Testis (tissue), 3 donors: ENCODE results near the gene MAPK9. TPM values are rescaled to one million over a fixed set of nuclear protein-coding genes. Genes with fewer than 3 reads are reported as not detected.

ENCODE experiments used
- DNase-seq: peaks from one replicate; pipeline ENCODE4 v3.0.0-alpha.2; 2019
- H3K27ac ChIP-seq, 2 donors: fragments of 200-600 bp; sonication (generic); one replicate each; pipeline ENCODE4 v1.5.1; 2019
- H3K27me3 ChIP-seq: fragments of 200-600 bp; sonication (generic); one replicate; pipeline ENCODE4 v1.5.1; 2019
- H3K36me3 ChIP-seq: fragments of 200-600 bp; sonication (generic); one replicate; pipeline ENCODE4 v1.5.1; 2017; ENCODE audit warnings: low read depth; ENCODE audit errors: missing control alignments
- H3K4me1 ChIP-seq: fragments of 200-600 bp; sonication (generic); one replicate; pipeline ENCODE4 v1.5.1; 2019
- H3K4me3 ChIP-seq, 2 donors: fragments of 200-600 bp; sonication (generic); one replicate each; pipeline ENCODE4 v1.5.1; 2017 to 2019
- H3K9me3 ChIP-seq: fragments of 200-600 bp; sonication (generic); one replicate; pipeline ENCODE4 v1.5.1; 2017
- CTCF ChIP-seq, 3 experiments: fragments of 450-650 bp in 2 of 3; fragments of 200-600 bp in 1 of 3; sonication (generic) in 1 of 3; IDR thresholded peaks; one replicate each; pipeline ENCODE4 v1.5.1; 2016 to 2019; ENCODE audit warnings: antibody characterized with exemption in 3 of 3, mild to moderate bottlenecking in 2 of 3, moderate library complexity in 1 of 3
- POLR2A ChIP-seq: fragments of 450-650 bp; IDR thresholded peaks from one replicate; pipeline ENCODE4 v1.6.1; 2017; ENCODE audit warnings: antibody characterized with exemption, mild to moderate bottlenecking, moderate library complexity
- WGBS, 2 donors: methylation state at CpG; one replicate each; pipeline ENCODE4 v1.1.5; 2018; 5-methylcytosine and 5-hydroxymethylcytosine counted together
- intact Hi-C: fragments of 100-400 bp; cut with DNase I; formaldehyde crosslinking; loops from one replicate; pipeline ENCODE4 v1.15.1; 2023; ENCODE audit warnings: low total_unique reads
- polyA plus RNA-seq: library from polyadenylated mRNA; stranded (reverse); fragments of 350-450 nt; fragmentation: Illumina TruSeq; extraction: RNeasy Lipid Tissue Mini Kit (QIAGEN cat#74804); gene quantifications from one replicate; pipeline ENCODE4 v1.2.3, GENCODE V29; 2014; ENCODE audit warnings: low read depth, low replicate concordance; ENCODE audit not compliant: insufficient read depth
- total RNA-seq, 2 donors: library from RNA; depleted of rRNA; stranded (reverse); fragments of >200 nt; gene quantifications; one replicate each; pipeline ENCODE4 v1.2.3, GENCODE V29; 2016

Gene MAPK9
- total and polyA plus RNA-seq, 3 donors from 2014 or later = 34.9 to 57.0 (median 54.3) TPM

GRCh38 chr5:180294913-180295555, 3.2 kb upstream of the MAPK9 start:
- DNase-seq = no peak
- Histone ChIP-seq H3K4me1 (peaks cover 14% of the 10 kb centered on the region), H3K36me3 (no peaks in the 10 kb centered on the region), H3K4me3 (no peak overlapping the region), H3K27me3 (no peaks in the 10 kb centered on the region), H3K9me3 (no peaks in the 10 kb centered on the region), H3K27ac (no peak overlapping the region)
- WGBS, 2 donors = 90 to 92% methylated on average over 6 to 10 of the region's 10 CpGs
- intact Hi-C loops = loop anchor here (5.0 kb wide), 1 partner anchor 172 kb away; no protein-coding TSS in a partner anchor
- no peak for TF ChIP-seq CTCF (IDR thresholded peaks at IDR 0.05)
- no peak for TF ChIP-seq POLR2A

- DNase-seq = no peak
- Histone ChIP-seq H3K9me3 (no peaks in the 10 kb centered on the region), H3K36me3 (no peaks in the 10 kb centered on the region), H3K27me3 (no peaks in the 10 kb centered on the region), H3K27ac (no peak overlapping the region), H3K4me3 (no peak overlapping the region), H3K4me1 (peaks cover 20% of the 10 kb centered on the region)
- TF ChIP-seq CTCF (IDR thresholded peaks at IDR 0.05) (no peak), POLR2A (no peak)
- intact Hi-C loops = no loop called here
- WGBS, 2 donors = 93 to 95% methylated on average over 7 of the region's 7 CpGs
Observed at GRCh38 chr5:180294411-180294810, 2.5 kb upstream of the MAPK9 start.

- peak overlapping the region in 1 of 2 donors; percentile 82 for H3K27ac ChIP-seq
- TF ChIP-seq CTCF (IDR thresholded peaks at IDR 0.05) (no peak), POLR2A (no peak)
- no peaks in the 10 kb centered on the region for H3K9me3 ChIP-seq
- no peaks in the 10 kb centered on the region for H3K36me3 ChIP-seq
- H3K27me3 ChIP-seq = no peaks in the 10 kb centered on the region
- DNase-seq = peak; percentile 26
- 0% methylated on average over 1 to 29 of the region's 68 CpGs for WGBS, 2 donors
- H3K4me3 ChIP-seq = peak overlapping the region; percentile 68 to 87
- intact Hi-C loops = no loop called here
- H3K4me1 ChIP-seq = peaks cover 26% of the 10 kb centered on the region
Observed at GRCh38 chr5:180291234-180291940, 496 bp downstream of the MAPK9 start.

GRCh38 chr5:180290568-180291233, 1.2 kb downstream of the MAPK9 start:
- no peaks in the 10 kb centered on the region for H3K9me3 ChIP-seq
- 4 to 10% methylated on average over 12 to 13 of the region's 13 CpGs for WGBS, 2 donors
- intact Hi-C loops = no loop called here
- no peaks in the 10 kb centered on the region for H3K36me3 ChIP-seq
- peak overlapping the region in 1 of 2 donors; percentile 82 for H3K27ac ChIP-seq
- no peaks in the 10 kb centered on the region for H3K27me3 ChIP-seq
- H3K4me1 ChIP-seq = peaks cover 26% of the 10 kb centered on the region
- TF ChIP-seq POLR2A = no peak
- no peak for TF ChIP-seq CTCF (IDR thresholded peaks at IDR 0.05)
- DNase-seq = peak; percentile 16
- H3K4me3 ChIP-seq = peak overlapping the region; percentile 68 to 87
